HEK293 (cell line): ENCODE measurements around the gene CAPN10.

Experiments
- CTCF ChIA-PET: fragments of 350-600 bp; formaldehyde crosslinking; extraction: SDS; loops from one replicate; lab custom pipeline; 2021; ENCODE audit warnings: antibody characterized with exemption; lab: Yijun Ruan, JAX
- POLR2A ChIA-PET: fragments of 300-600 bp; formaldehyde crosslinking; extraction: SDS; loops from one replicate; lab custom pipeline; 2020; ENCODE audit warnings: antibody characterized with exemption, inconsistent platforms; lab: Yijun Ruan, JAX
- H3K27ac ChIP-seq: fragments of 200-500 bp; sonication (Bioruptor generic); 2 replicates; pipeline ENCODE4 v1.5.1; 2014; ENCODE audit warnings: low read depth, low read length, control low read depth, inconsistent platforms; ENCODE audit errors: extremely low read depth
- H3K36me3 ChIP-seq, 2 experiments: fragments of 200-500 bp in 1 of 2; sonication (Bioruptor generic) in 1 of 2; 1 replicate in 1 of 2; 2 replicates in 1 of 2; pipeline ENCODE4 v1.5.1; 2014 to 2017; ENCODE audit warnings: inconsistent platforms in 2 of 2, low read length in 2 of 2; ENCODE audit not compliant: control insufficient read depth in 2 of 2, insufficient read depth in 1 of 2
- H3K4me1 ChIP-seq: fragments of 200-500 bp; sonication (Bioruptor generic); 2 replicates; pipeline ENCODE4 v1.5.1; 2014; ENCODE audit warnings: mild to moderate bottlenecking, low read length, inconsistent platforms; ENCODE audit not compliant: control insufficient read depth, insufficient read depth
- H3K4me3 ChIP-seq: 2 replicates; pipeline ENCODE4 v1.5.1; 2011; ENCODE audit warnings: low read depth, mild to moderate bottlenecking, control low read depth, low read length, moderate library complexity
- H3K9me3 ChIP-seq: fragments of 200-500 bp; sonication (Bioruptor generic); 2 replicates; pipeline ENCODE4 v1.5.1; 2014; ENCODE audit warnings: low read depth, low read length, inconsistent platforms; ENCODE audit not compliant: control insufficient read depth, insufficient read depth
- MEIS1 ChIP-seq: sonication (generic); formaldehyde crosslinking; IDR thresholded peaks from 2 replicates; pipeline ENCODE4 v1.8.1; 2022; ENCODE audit warnings: missing genetic modification reagents, mild to moderate bottlenecking, borderline replicate concordance
- MYNN ChIP-seq: fragments of 450-650 bp; formaldehyde crosslinking; IDR thresholded peaks from 2 replicates; pipeline ENCODE4 v1.5.1; 2016; ENCODE audit warnings: missing biosample characterization, missing genetic modification characterization, borderline replicate concordance
- TCF7L2 ChIP-seq: IDR thresholded peaks from 2 replicates; pipeline ENCODE4 v1.6.1; 2011; ENCODE audit warnings: low read depth, mild to moderate bottlenecking, inconsistent platforms, low read length, moderate library complexity, borderline replicate concordance
- ZBTB20 ChIP-seq: fragments of 450-650 bp; formaldehyde crosslinking; IDR thresholded peaks from 2 replicates; pipeline ENCODE4 v1.5.1; 2016; ENCODE audit warnings: missing biosample characterization, missing genetic modification characterization
- ZNF112 ChIP-seq: fragments of 450-650 bp; formaldehyde crosslinking; IDR thresholded peaks from 2 replicates; pipeline ENCODE4 v1.5.0; 2017; ENCODE audit warnings: missing biosample characterization, missing genetic modification characterization
- ZNF157 ChIP-seq: fragments of 450-650 bp; formaldehyde crosslinking; IDR thresholded peaks from 2 replicates; pipeline ENCODE4 v1.5.1; 2016; ENCODE audit warnings: missing biosample characterization, missing genetic modification characterization
- ZNF16 ChIP-seq: fragments of 450-650 bp; formaldehyde crosslinking; IDR thresholded peaks from 2 replicates; pipeline ENCODE4 v1.5.1; 2016; ENCODE audit warnings: low read depth, missing biosample characterization, missing genetic modification characterization
- ZNF266 ChIP-seq: fragments of 450-650 bp; formaldehyde crosslinking; IDR thresholded peaks from 2 replicates; pipeline ENCODE4 v1.5.1; 2016; ENCODE audit warnings: missing biosample characterization, missing genetic modification characterization, low read depth
- ZNF274 ChIP-seq, 2 experiments: fragments of 200-500 bp in 1 of 2; fragments of 450-650 bp in 1 of 2; sonication (Bioruptor generic) in 1 of 2; formaldehyde crosslinking in 1 of 2; IDR thresholded peaks; 2 replicates each; pipeline versions ENCODE4 v1.5.1 to v1.6.1; 2014 to 2016; ENCODE audit warnings: borderline replicate concordance in 1 of 2, inconsistent platforms in 1 of 2, low read length in 1 of 2, missing biosample characterization in 1 of 2, missing genetic modification characterization in 1 of 2
- ZNF335 ChIP-seq: fragments of 450-650 bp; formaldehyde crosslinking; conservative IDR thresholded peaks from 2 replicates; pipeline ENCODE4 v1.5.1; 2016; ENCODE audit warnings: missing biosample characterization, missing genetic modification characterization
- ZNF366 ChIP-seq: fragments of 450-650 bp; formaldehyde crosslinking; conservative IDR thresholded peaks from 2 replicates; pipeline ENCODE4 v1.5.1; 2016; ENCODE audit warnings: missing biosample characterization, missing genetic modification characterization
- ZNF37A ChIP-seq: fragments of 450-650 bp; IDR thresholded peaks from 2 replicates; pipeline ENCODE4 v1.5.1; 2018; ENCODE audit warnings: missing biosample characterization, missing genetic modification characterization
- ZNF394 ChIP-seq: fragments of 450-650 bp; formaldehyde crosslinking; IDR thresholded peaks from 2 replicates; pipeline ENCODE4 v1.5.1; 2016; ENCODE audit warnings: missing biosample characterization, missing genetic modification characterization, mild to moderate bottlenecking, moderate library complexity, borderline replicate concordance
- ZNF416 ChIP-seq: fragments of 450-650 bp; formaldehyde crosslinking; IDR thresholded peaks from 2 replicates; pipeline ENCODE4 v1.5.1; 2016; ENCODE audit warnings: missing biosample characterization, missing genetic modification characterization
- ZNF529 ChIP-seq: fragments of 450-650 bp; formaldehyde crosslinking; IDR thresholded peaks from 2 replicates; pipeline ENCODE4 v1.5.1; 2017; ENCODE audit warnings: missing genetic modification characterization, missing biosample characterization; ENCODE audit not compliant: insufficient replicate concordance
- ZNF549 ChIP-seq: fragments of 450-650 bp; IDR thresholded peaks from 2 replicates; pipeline ENCODE4 v1.5.1; 2018; ENCODE audit warnings: missing biosample characterization, missing genetic modification characterization, mild to moderate bottlenecking, inconsistent platforms, moderate library complexity
- ZNF555 ChIP-seq: fragments of 450-650 bp; formaldehyde crosslinking; conservative IDR thresholded peaks from 2 replicates; pipeline ENCODE4 v1.5.1; 2017; ENCODE audit warnings: missing biosample characterization, mild to moderate bottlenecking, missing genetic modification characterization, inconsistent platforms
- ZNF610 ChIP-seq: fragments of 450-650 bp; formaldehyde crosslinking; IDR thresholded peaks from 2 replicates; pipeline ENCODE4 v1.5.1; 2016; ENCODE audit warnings: missing biosample characterization, missing genetic modification characterization, borderline replicate concordance
- ZNF621 ChIP-seq: fragments of 450-650 bp; formaldehyde crosslinking; IDR thresholded peaks from 2 replicates; pipeline ENCODE4 v1.5.1; 2017; ENCODE audit warnings: missing biosample characterization, missing genetic modification characterization
- ZNF623 ChIP-seq: fragments of 450-650 bp; formaldehyde crosslinking; IDR thresholded peaks from 2 replicates; pipeline ENCODE4 v1.5.1; 2016; ENCODE audit warnings: missing biosample characterization, missing genetic modification characterization
- ZNF76 ChIP-seq: fragments of 450-650 bp; formaldehyde crosslinking; IDR thresholded peaks from 2 replicates; pipeline ENCODE4; 2016; ENCODE audit warnings: low read depth, missing biosample characterization, missing genetic modification characterization, borderline replicate concordance
- ZNF837 ChIP-seq: fragments of 450-650 bp; formaldehyde crosslinking; IDR thresholded peaks from 2 replicates; pipeline ENCODE4 v1.5.1; 2016; ENCODE audit warnings: missing biosample characterization, missing genetic modification characterization
- TF ChIP-seq, protein P1 (sequence below): fragments of 450-650 bp; formaldehyde crosslinking; IDR thresholded peaks from 2 replicates; pipeline ENCODE4 v1.5.1; 2017; ENCODE audit warnings: missing biosample characterization, missing genetic modification characterization
- TF ChIP-seq, protein P2 (sequence below): fragments of 450-650 bp; formaldehyde crosslinking; conservative IDR thresholded peaks from 2 replicates; pipeline ENCODE4 v1.5.1; 2016; ENCODE audit warnings: low read depth, missing biosample characterization, missing genetic modification characterization
- TF ChIP-seq, protein P3 (sequence below): fragments of 450-650 bp; IDR thresholded peaks from 2 replicates; pipeline ENCODE4 v1.5.1; 2018; ENCODE audit warnings: missing biosample characterization, missing genetic modification characterization

The CAPN10 gene, protein sequence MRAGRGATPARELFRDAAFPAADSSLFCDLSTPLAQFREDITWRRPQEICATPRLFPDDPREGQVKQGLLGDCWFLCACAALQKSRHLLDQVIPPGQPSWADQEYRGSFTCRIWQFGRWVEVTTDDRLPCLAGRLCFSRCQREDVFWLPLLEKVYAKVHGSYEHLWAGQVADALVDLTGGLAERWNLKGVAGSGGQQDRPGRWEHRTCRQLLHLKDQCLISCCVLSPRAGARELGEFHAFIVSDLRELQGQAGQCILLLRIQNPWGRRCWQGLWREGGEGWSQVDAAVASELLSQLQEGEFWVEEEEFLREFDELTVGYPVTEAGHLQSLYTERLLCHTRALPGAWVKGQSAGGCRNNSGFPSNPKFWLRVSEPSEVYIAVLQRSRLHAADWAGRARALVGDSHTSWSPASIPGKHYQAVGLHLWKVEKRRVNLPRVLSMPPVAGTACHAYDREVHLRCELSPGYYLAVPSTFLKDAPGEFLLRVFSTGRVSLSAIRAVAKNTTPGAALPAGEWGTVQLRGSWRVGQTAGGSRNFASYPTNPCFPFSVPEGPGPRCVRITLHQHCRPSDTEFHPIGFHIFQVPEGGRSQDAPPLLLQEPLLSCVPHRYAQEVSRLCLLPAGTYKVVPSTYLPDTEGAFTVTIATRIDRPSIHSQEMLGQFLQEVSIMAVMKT

DNA sequence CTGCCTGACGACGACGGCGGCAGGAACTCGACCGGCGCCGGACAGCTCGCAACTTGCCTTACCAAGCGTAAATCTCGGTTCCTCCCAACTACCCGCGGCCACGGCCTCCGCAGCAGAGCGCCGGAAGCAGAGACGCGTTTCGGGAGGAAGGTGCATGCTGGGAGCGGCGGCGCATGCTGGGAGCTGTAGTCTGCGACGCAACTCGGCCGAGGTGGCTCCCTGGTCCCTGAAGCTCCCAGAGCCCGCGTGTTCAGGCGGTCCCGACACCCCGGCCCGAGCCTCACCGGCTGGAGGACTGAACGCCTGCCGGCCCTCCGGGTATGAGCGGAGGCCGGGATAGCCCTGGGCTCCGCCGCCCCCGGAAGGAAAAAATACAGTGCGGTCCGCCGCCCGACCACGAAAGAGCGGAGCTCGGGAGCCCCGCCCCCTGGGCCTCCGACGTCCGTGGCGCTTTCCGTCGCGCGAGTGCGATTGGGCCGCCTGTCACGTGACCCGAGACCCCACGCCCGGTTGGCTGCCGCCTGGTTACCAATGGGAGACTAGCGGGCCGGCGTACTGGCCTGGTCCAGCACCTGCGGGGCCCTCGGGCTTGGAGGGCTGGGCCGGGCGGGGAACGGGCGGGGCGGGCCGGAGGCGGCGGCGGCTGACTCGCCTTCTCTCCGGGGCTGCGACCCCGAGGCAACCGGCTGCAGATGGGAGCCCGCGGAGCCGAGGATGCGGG is at the start of gene CAPN10:
Gene CAPN10, plus strand, starts transcription at position 537 of the 721 bp plus-strand sequence. Its CDS starts 178 bp downstream, at position 715.
- CTCF ChIA-PET = interaction anchor here (0.7 to 5.5 kb wide), 7 partner anchors 11 to 907 kb away, joined by 3 to 34 read pairs (median 3); no protein-coding TSS in a partner anchor
- H3K4me3 ChIP-seq = peak within 1 kb of the TSS; percentile 97
- H3K4me1 ChIP-seq = peaks cover 13% of the 10 kb centered on the region
- POLR2A ChIA-PET = interaction anchor here (0.6 to 3.3 kb wide), 16 partner anchors 9 to 1051 kb away, joined by 3 to 53 read pairs (median 4); partner anchors contain the start of genes ATG4B and DUSP28
- H3K9me3 ChIP-seq = no peaks in the 10 kb centered on the region
- H3K36me3 ChIP-seq = peaks cover 0 to 36% of the 10 kb centered on the region in 2 experiments; a peak in 1 of 3 replicates
- H3K27ac ChIP-seq = peak within 1 kb of the TSS; percentile 78
- 0 out of 2 replicates have a peak, but pooled peaks have one; percentile 20 for TF ChIP-seq ZNF610 (tag by site-specific recombination)
- peak; percentile 99 for TF ChIP-seq ZNF76
- no peak for TF ChIP-seq ZNF555 (tag by site-specific recombination)
- TF ChIP-seq ZNF529 (tag by site-specific recombination) = no peak
- TF ChIP-seq ZNF274 (IDR thresholded peaks at IDR 0.05; ENCODE audit: low read length) = no peak
- no peak for TF ChIP-seq ZNF274 (tag by site-specific recombination; IDR thresholded peaks at IDR 0.05; ENCODE audit: borderline replicate concordance)
- TF ChIP-seq ZNF37A = no peak
- TF ChIP-seq ZNF366 (tag by site-specific recombination) = no peak
- TF ChIP-seq ZNF621 (tag by site-specific recombination) = no peak
- no peak for TF ChIP-seq TCF7L2
- TF ChIP-seq ZNF416 = no peak
- TF ChIP-seq ZNF623 (tag by site-specific recombination) = no peak
- TF ChIP-seq, protein P1, sequence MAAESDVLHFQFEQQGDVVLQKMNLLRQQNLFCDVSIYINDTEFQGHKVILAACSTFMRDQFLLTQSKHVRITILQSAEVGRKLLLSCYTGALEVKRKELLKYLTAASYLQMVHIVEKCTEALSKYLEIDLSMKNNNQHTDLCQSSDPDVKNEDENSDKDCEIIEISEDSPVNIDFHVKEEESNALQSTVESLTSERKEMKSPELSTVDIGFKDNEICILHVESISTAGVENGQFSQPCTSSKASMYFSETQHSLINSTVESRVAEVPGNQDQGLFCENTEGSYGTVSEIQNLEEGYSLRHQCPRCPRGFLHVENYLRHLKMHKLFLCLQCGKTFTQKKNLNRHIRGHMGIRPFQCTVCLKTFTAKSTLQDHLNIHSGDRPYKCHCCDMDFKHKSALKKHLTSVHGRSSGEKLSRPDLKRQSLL (tag by site-specific recombination) = no peak
- no peak for TF ChIP-seq ZNF394 (tag by site-specific recombination)
- TF ChIP-seq ZNF335 (tag by site-specific recombination) = peak; percentile 89
- TF ChIP-seq, protein P2, sequence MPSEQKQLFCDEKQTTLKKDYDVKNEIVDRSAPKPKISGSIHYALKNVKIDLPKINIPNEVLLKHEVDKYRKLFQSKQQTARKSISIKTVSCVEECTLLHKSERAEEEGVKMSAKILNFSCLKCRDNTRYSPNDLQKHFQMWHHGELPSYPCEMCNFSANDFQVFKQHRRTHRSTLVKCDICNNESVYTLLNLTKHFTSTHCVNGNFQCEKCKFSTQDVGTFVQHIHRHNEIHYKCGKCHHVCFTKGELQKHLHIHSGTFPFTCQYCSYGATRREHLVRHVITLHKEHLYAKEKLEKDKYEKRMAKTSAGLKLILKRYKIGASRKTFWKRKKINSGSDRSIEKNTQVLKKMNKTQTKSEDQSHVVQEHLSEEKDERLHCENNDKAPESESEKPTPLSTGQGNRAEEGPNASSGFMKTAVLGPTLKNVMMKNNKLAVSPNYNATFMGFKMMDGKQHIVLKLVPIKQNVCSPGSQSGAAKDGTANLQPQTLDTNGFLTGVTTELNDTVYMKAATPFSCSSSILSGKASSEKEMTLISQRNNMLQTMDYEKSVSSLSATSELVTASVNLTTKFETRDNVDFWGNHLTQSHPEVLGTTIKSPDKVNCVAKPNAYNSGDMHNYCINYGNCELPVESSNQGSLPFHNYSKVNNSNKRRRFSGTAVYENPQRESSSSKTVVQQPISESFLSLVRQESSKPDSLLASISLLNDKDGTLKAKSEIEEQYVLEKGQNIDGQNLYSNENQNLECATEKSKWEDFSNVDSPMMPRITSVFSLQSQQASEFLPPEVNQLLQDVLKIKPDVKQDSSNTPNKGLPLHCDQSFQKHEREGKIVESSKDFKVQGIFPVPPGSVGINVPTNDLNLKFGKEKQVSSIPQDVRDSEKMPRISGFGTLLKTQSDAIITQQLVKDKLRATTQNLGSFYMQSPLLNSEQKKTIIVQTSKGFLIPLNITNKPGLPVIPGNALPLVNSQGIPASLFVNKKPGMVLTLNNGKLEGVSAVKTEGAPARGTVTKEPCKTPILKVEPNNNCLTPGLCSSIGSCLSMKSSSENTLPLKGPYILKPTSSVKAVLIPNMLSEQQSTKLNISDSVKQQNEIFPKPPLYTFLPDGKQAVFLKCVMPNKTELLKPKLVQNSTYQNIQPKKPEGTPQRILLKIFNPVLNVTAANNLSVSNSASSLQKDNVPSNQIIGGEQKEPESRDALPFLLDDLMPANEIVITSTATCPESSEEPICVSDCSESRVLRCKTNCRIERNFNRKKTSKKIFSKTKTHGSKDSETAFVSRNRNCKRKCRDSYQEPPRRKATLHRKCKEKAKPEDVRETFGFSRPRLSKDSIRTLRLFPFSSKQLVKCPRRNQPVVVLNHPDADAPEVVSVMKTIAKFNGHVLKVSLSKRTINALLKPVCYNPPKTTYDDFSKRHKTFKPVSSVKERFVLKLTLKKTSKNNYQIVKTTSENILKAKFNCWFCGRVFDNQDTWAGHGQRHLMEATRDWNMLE (tag by site-specific recombination) = peak; percentile 66
- no peak for TF ChIP-seq ZNF266 (tag by site-specific recombination)
- TF ChIP-seq MEIS1 (CRISPR knock-in tag) = no peak
- no peak for TF ChIP-seq MYNN
- TF ChIP-seq ZNF549 = no peak
- TF ChIP-seq ZNF16 (tag by site-specific recombination) = no peak
- TF ChIP-seq ZNF837 = no peak
- no peak for TF ChIP-seq ZNF157 (tag by site-specific recombination)
- no peak for TF ChIP-seq ZNF112 (tag by site-specific recombination)
- TF ChIP-seq ZBTB20 (tag by site-specific recombination) = peak; percentile 53; the same call in 1 of the 2 replicates
- TF ChIP-seq, protein P3, sequence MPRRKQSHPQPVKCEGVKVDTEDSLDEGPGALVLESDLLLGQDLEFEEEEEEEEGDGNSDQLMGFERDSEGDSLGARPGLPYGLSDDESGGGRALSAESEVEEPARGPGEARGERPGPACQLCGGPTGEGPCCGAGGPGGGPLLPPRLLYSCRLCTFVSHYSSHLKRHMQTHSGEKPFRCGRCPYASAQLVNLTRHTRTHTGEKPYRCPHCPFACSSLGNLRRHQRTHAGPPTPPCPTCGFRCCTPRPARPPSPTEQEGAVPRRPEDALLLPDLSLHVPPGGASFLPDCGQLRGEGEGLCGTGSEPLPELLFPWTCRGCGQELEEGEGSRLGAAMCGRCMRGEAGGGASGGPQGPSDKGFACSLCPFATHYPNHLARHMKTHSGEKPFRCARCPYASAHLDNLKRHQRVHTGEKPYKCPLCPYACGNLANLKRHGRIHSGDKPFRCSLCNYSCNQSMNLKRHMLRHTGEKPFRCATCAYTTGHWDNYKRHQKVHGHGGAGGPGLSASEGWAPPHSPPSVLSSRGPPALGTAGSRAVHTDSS (tag by site-specific recombination) = no peak
